ENCODE data around the gene PDIA2.

DNA sequence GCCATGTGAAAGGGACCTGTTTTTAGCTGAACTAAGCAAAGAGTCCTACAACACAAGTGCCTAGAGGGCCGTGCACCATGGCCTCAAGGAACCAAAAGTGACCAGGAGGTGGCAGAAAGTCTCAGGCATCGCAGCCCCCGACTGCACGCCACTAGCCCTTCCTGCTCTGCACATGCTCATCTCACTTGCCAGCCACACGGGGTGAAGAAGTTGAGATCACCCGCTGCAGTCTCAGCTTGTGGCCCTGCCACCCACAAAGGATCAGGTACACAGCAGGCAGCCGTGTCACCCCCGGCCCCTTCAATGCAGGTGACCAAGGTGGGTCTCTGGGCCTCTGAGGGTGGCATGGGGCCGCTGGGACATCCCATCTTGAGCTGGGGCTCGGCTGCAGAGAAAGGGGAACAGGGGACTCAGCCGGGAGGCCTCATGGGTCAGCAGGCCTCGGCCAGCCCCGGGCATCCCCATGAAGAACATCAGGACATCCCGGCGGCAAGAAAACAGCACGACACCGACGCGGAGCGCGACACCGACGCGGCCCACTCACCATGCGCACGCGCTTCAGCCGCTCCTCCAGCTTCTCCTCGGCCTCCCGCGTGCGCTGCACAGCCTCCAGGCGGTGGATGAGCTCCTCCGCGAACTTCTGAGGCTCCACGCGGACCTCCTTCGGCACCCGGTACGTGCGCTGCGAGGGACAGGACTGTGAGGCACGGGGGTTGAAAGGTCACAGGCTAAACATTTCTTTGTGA lies 21.0 kb downstream of the PDIA2 start:
- TF ChIP-seq, protein P1, sequence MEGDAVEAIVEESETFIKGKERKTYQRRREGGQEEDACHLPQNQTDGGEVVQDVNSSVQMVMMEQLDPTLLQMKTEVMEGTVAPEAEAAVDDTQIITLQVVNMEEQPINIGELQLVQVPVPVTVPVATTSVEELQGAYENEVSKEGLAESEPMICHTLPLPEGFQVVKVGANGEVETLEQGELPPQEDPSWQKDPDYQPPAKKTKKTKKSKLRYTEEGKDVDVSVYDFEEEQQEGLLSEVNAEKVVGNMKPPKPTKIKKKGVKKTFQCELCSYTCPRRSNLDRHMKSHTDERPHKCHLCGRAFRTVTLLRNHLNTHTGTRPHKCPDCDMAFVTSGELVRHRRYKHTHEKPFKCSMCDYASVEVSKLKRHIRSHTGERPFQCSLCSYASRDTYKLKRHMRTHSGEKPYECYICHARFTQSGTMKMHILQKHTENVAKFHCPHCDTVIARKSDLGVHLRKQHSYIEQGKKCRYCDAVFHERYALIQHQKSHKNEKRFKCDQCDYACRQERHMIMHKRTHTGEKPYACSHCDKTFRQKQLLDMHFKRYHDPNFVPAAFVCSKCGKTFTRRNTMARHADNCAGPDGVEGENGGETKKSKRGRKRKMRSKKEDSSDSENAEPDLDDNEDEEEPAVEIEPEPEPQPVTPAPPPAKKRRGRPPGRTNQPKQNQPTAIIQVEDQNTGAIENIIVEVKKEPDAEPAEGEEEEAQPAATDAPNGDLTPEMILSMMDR (IDR thresholded peaks at IDR 0.05), result peak in 1 of 7 experiments; percentile 14
- no peak for TF ChIP-seq POLR2AphosphoS5 (IDR thresholded peaks at IDR 0.05)
- no peak for TF ChIP-seq POLR2A (IDR thresholded peaks at IDR 0.05)
- TF ChIP-seq EP300 (IDR thresholded peaks at IDR 0.05), result no peak
